ENCODE measurements around the gene AKR1A1. TPM values are rescaled to one million over a fixed set of nuclear protein-coding genes. Genes with fewer than 3 reads are reported as not detected.

AKR1A1 gene
- total RNA-seq, 3 donors from 2014 or later = 118 to 206 (median 190) TPM

- H3K4me3 ChIP-seq = no peak overlapping the region
- no peaks in the 10 kb centered on the region for H3K9me3 ChIP-seq
- DNase-seq (no peak), ATAC-seq (no peak)
- TF ChIP-seq, protein P1, sequence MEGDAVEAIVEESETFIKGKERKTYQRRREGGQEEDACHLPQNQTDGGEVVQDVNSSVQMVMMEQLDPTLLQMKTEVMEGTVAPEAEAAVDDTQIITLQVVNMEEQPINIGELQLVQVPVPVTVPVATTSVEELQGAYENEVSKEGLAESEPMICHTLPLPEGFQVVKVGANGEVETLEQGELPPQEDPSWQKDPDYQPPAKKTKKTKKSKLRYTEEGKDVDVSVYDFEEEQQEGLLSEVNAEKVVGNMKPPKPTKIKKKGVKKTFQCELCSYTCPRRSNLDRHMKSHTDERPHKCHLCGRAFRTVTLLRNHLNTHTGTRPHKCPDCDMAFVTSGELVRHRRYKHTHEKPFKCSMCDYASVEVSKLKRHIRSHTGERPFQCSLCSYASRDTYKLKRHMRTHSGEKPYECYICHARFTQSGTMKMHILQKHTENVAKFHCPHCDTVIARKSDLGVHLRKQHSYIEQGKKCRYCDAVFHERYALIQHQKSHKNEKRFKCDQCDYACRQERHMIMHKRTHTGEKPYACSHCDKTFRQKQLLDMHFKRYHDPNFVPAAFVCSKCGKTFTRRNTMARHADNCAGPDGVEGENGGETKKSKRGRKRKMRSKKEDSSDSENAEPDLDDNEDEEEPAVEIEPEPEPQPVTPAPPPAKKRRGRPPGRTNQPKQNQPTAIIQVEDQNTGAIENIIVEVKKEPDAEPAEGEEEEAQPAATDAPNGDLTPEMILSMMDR (IDR thresholded peaks at IDR 0.05) = no peak
- H3K36me3 ChIP-seq (ENCODE audit: low read depth) = peaks cover 4% of the 10 kb centered on the region
- intact Hi-C loops (cut with DNase I, micrococcal nuclease) = no loop called here
- H3K4me1 ChIP-seq (ENCODE audit: low read depth) = no peaks in the 10 kb centered on the region
Measured at GRCh38 chr1:45569571-45569961, 18.9 kb downstream of the AKR1A1 start.

- Histone ChIP-seq H3K36me3 (ENCODE audit: low read depth) (peaks cover 4% of the 10 kb centered on the region), H3K4me3 (no peak overlapping the region), H3K4me1 (ENCODE audit: low read depth) (no peaks in the 10 kb centered on the region), H3K9me3 (no peaks in the 10 kb centered on the region)
- intact Hi-C loops (cut with DNase I, micrococcal nuclease) = loop anchor here (5.0 to 10.0 kb wide), 4 partner anchors 53 to 215 kb away; no protein-coding TSS in a partner anchor
- TF ChIP-seq, protein P1 (IDR thresholded peaks at IDR 0.05) = peak; percentile 90
- DNase-seq (peak in 2 of 3 donors; percentile 62 to 73), ATAC-seq (peak; percentile 97)
Measured at GRCh38 chr1:45569962-45570581, 19.4 kb downstream of the AKR1A1 start.

DNA sequence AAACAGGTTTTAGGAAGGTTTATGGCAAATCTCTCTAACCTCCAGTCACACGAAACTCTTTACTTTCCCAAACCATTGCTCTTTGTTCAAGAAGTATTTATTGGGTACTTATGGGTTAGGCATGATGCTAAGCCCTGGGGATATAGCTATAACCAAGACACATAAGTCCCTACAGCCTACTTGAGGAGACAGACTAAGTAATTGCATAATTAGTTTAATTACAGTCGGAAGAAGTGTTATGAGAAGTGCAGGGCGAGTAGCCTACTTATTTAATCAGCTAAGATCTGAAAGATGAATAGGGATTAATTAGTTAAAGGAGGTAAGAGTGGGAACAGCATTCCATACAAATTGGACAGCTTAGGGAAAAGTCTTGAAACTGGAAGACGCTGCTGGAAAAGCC, 20.0 kb downstream of the AKR1A1 start:
- intact Hi-C loops (cut with DNase I, micrococcal nuclease) = loop anchor here (5.0 to 10.0 kb wide), 4 partner anchors 53 to 216 kb away; no protein-coding TSS in a partner anchor
- DNase-seq (no peak), ATAC-seq (no peak)
- H3K36me3 ChIP-seq (ENCODE audit: low read depth) = peaks cover 4% of the 10 kb centered on the region
- no peak overlapping the region for H3K4me3 ChIP-seq
- TF ChIP-seq, protein P1 (IDR thresholded peaks at IDR 0.05) = no peak
- H3K9me3 ChIP-seq = no peaks in the 10 kb centered on the region
- no peaks in the 10 kb centered on the region for H3K4me1 ChIP-seq (ENCODE audit: low read depth)

DNA sequence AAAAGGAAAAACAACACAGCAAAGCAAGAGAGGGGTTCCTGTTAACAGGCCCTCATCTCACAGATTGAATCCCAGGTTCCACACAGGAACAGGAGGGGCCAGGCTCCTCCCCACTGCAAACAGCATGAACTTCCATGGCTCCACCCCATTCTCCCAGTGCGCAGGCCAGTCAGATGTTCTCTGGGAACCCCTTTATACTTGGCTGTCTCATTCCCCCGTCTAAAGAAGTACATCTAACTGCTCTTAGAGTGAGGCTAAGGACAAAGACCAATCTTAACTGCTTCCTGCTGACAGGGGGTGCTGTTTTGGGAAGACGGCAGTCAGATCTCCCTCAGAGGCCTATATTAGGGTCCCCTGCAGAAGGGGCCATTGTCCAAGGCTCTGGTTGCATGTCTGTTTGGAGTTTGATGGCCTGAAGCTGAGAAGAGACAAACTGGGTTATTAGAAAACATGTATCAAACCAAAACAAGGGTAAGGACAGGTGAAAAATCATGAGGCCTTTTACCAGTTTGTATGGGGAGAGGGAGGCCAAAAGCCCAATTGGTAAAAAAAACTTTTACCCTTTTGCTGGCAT, 22.7 kb downstream of the AKR1A1 start:
- intact Hi-C loops (cut with DNase I, micrococcal nuclease) = loop anchor here (5.0 to 10.0 kb wide), 4 partner anchors 56 to 219 kb away; no protein-coding TSS in a partner anchor
- no peak for DNase-seq
- ATAC-seq = no peak
- no peaks in the 10 kb centered on the region for H3K4me1 ChIP-seq (ENCODE audit: low read depth)
- TF ChIP-seq, protein P1 (IDR thresholded peaks at IDR 0.05) = no peak
- no peaks in the 10 kb centered on the region for H3K9me3 ChIP-seq
- no peaks in the 10 kb centered on the region for H3K36me3 ChIP-seq (ENCODE audit: low read depth)
- no peak overlapping the region for H3K4me3 ChIP-seq

DNA sequence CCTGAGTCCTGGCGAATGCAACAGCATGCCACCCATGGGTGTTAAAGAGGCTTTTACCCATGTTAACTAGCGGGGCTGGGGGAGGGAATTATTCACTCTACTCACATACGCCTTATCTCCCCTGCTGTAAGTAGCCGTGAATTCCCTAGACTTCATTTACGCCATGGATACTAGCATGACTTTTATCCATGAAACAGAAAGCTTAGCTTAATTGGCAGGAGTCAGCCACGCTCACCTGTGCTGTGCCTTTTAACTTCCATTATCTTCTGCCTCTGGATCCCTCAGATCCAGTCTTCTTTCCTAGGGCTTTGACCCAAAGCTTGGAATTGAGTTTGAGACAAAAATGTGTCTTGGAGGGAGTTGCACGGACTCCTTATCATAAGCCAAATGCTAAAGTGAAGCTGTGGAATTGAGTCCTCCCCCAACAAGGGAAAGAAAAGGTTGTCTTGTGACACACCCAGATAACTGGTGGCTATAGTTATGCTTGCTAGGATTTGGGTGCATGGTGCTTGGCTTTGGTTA, 23.5 kb downstream of the AKR1A1 start:
- Histone ChIP-seq H3K4me3 (no peak overlapping the region), H3K9me3 (no peaks in the 10 kb centered on the region), H3K36me3 (ENCODE audit: low read depth) (no peaks in the 10 kb centered on the region), H3K4me1 (ENCODE audit: low read depth) (no peaks in the 10 kb centered on the region)
- TF ChIP-seq, protein P1 (IDR thresholded peaks at IDR 0.05) = no peak
- DNase-seq = no peak
- intact Hi-C loops (cut with DNase I, micrococcal nuclease) = loop anchor here (5.0 to 10.0 kb wide), 4 partner anchors 57 to 219 kb away; no protein-coding TSS in a partner anchor
- no peak for ATAC-seq
